Measurements from ENCODE around the gene KCNIP4. TPM values are rescaled to one million over a fixed set of nuclear protein-coding genes. Genes with fewer than 3 reads are reported as not detected.

The KCNIP4 gene
- total and polyA plus RNA-seq, 2 donors (not counting 1 experiment from before 2014, with no cell fraction given) = not detected

DNA sequence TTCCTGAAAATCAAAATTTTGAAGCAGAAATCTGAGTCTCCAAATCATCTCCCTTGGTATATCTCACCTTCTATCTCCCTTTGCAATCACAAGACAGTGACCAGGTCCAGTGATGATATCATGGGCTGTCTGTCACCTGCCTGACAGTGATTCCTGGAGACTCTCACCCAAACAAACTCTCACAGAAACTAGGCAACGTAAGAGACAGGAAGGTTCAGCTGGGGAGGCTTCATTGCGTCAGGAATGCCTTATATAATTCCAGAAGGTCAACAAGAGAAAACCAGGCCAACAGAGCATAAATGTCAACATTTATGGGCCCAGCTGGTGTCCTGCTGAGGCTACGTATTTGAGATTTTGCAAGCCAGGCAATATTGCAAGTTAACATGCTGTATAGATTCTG lies 412.7 kb downstream of the KCNIP4 start:
- Histone ChIP-seq H4K20me1 (ENCODE audit: control insufficient read depth, insufficient read depth, low read length, poor library complexity, severe bottlenecking) (no peaks in the 10 kb centered on the region), H3K27me3 (replicated peaks in 1 of 4; ENCODE audit: control extremely low read depth in 1 of 4, control insufficient read depth in 3 of 4, insufficient read depth in 4 of 4, low read length in 3 of 4) (no peaks in the 10 kb centered on the region), H3K79me2 (ENCODE audit: control insufficient read depth, insufficient read depth, low read length) (no peaks in the 10 kb centered on the region), H3K9ac (ENCODE audit: low read length) (no peak overlapping the region), H3K4me3 (ENCODE audit: control extremely low read depth in 1 of 5, extremely low read depth in 1 of 5, insufficient read depth in 1 of 5, low read depth in 2 of 5, low read length in 4 of 5) (no peak overlapping the region), H2AFZ (ENCODE audit: insufficient read depth, low read depth, low read length, poor library complexity, severe bottlenecking) (no peak overlapping the region), H3K27ac (ENCODE audit: low read length in 2 of 2) (no peak overlapping the region), H3K4me1 (ENCODE audit: control insufficient read depth in 2 of 2, insufficient read depth in 2 of 2, low read length in 2 of 2) (no peaks in the 10 kb centered on the region), H3K36me3 (replicated peaks in 1 of 2; ENCODE audit: control extremely low read depth in 1 of 2, control insufficient read depth in 1 of 2, extremely low read depth in 1 of 2, insufficient read depth in 2 of 2, low read length in 1 of 2) (no peaks in the 10 kb centered on the region), H3K4me2 (replicated peaks; ENCODE audit: low read depth, low read length, poor library complexity, severe bottlenecking) (no peak overlapping the region), H3K9me3 (ENCODE audit: control extremely low read depth in 1 of 3, control insufficient read depth in 2 of 3, insufficient read depth in 1 of 3, low read length in 2 of 3) (peaks cover 0 to 2% (median 0%) of the 10 kb centered on the region in 3 donors)
- intact Hi-C loops (cut with micrococcal nuclease) = no loop called here
- ATAC-seq (ENCODE audit: low read depth) = no peak
- WGBS (ENCODE audit: insufficient coverage) = 100% methylated on average over 2 of the region's 3 CpGs
- DNase-seq = no peak
- Mint-ChIP-seq H3K9me3 (ENCODE audit: insufficient read depth) (no peaks in the 10 kb centered on the region), H3K27ac (no peak overlapping the region), H3K4me3 (no peak overlapping the region), H3K4me1 (no peaks in the 10 kb centered on the region), H3K27me3 (no peaks in the 10 kb centered on the region)
- CTCF ChIA-PET = no interaction called here
- no peak for TF ChIP-seq EZH2 (IDR thresholded peaks at IDR 0.05; ENCODE audit: borderline replicate concordance, insufficient read depth, low read depth, low read length, poor library complexity, severe bottlenecking)
- TF ChIP-seq, protein P1, sequence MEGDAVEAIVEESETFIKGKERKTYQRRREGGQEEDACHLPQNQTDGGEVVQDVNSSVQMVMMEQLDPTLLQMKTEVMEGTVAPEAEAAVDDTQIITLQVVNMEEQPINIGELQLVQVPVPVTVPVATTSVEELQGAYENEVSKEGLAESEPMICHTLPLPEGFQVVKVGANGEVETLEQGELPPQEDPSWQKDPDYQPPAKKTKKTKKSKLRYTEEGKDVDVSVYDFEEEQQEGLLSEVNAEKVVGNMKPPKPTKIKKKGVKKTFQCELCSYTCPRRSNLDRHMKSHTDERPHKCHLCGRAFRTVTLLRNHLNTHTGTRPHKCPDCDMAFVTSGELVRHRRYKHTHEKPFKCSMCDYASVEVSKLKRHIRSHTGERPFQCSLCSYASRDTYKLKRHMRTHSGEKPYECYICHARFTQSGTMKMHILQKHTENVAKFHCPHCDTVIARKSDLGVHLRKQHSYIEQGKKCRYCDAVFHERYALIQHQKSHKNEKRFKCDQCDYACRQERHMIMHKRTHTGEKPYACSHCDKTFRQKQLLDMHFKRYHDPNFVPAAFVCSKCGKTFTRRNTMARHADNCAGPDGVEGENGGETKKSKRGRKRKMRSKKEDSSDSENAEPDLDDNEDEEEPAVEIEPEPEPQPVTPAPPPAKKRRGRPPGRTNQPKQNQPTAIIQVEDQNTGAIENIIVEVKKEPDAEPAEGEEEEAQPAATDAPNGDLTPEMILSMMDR (IDR thresholded peaks at IDR 0.05) = no peak
- POLR2A ChIA-PET = no interaction called here

DNA sequence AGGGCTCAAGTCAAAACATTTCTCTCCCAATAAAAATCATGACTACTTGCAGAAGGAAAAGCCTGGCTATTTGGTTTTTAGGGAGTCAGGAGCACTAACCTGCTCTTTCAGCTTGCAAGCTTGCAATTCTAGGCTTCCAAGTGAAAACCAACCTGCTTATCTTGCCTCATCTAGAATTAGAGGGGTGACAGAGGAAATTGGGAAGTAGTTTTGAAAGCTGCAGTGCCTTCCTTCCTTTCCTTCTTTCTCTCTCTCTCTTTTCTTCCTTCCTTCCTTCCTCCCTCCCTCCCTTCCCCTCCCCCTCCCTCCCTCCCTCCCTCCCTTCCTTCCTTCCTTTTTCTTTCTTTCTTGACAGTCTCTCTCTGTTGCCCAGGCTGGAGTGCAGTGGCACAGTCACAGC lies 417.5 kb downstream of the KCNIP4 start:
- Histone ChIP-seq H3K36me3 (replicated peaks in 1 of 2; ENCODE audit: control extremely low read depth in 1 of 2, control insufficient read depth in 1 of 2, extremely low read depth in 1 of 2, insufficient read depth in 2 of 2, low read length in 1 of 2) (no peaks in the 10 kb centered on the region), H3K79me2 (ENCODE audit: control insufficient read depth, insufficient read depth, low read length) (no peaks in the 10 kb centered on the region), H3K4me1 (ENCODE audit: control insufficient read depth in 2 of 2, insufficient read depth in 2 of 2, low read length in 2 of 2) (no peaks in the 10 kb centered on the region), H3K4me2 (replicated peaks; ENCODE audit: low read depth, low read length, poor library complexity, severe bottlenecking) (no peak overlapping the region), H3K27ac (ENCODE audit: low read length in 2 of 2) (no peak overlapping the region), H3K9me3 (ENCODE audit: control extremely low read depth in 1 of 3, control insufficient read depth in 2 of 3, insufficient read depth in 1 of 3, low read length in 2 of 3) (peaks cover 0 to 3% (median 0%) of the 10 kb centered on the region in 3 donors), H3K9ac (ENCODE audit: low read length) (no peak overlapping the region), H3K27me3 (replicated peaks in 1 of 4; ENCODE audit: control extremely low read depth in 1 of 4, control insufficient read depth in 3 of 4, insufficient read depth in 4 of 4, low read length in 3 of 4) (no peaks in the 10 kb centered on the region), H3K4me3 (ENCODE audit: control extremely low read depth in 1 of 5, extremely low read depth in 1 of 5, insufficient read depth in 1 of 5, low read depth in 2 of 5, low read length in 4 of 5) (no peak overlapping the region), H4K20me1 (ENCODE audit: control insufficient read depth, insufficient read depth, low read length, poor library complexity, severe bottlenecking) (no peaks in the 10 kb centered on the region), H2AFZ (ENCODE audit: insufficient read depth, low read depth, low read length, poor library complexity, severe bottlenecking) (no peak overlapping the region)
- TF ChIP-seq EZH2 (IDR thresholded peaks at IDR 0.05; ENCODE audit: borderline replicate concordance, insufficient read depth, low read depth, low read length, poor library complexity, severe bottlenecking) = no peak
- TF ChIP-seq, protein P1 (IDR thresholded peaks at IDR 0.05) = no peak
- DNase-seq = no peak
- Mint-ChIP-seq H3K4me3 (no peak overlapping the region), H3K9me3 (ENCODE audit: insufficient read depth) (no peaks in the 10 kb centered on the region), H3K27ac (no peak overlapping the region), H3K27me3 (no peaks in the 10 kb centered on the region), H3K4me1 (no peaks in the 10 kb centered on the region)
- no peak for ATAC-seq (ENCODE audit: low read depth)
- ChIA-PET POLR2A (no interaction called here), CTCF (no interaction called here)
- intact Hi-C loops (cut with micrococcal nuclease) = no loop called here
